Stomach (tissue), 4 donors: Measurements from ENCODE around the gene PLEKHG1.

ENCODE experiments used
- CTCF ChIP-seq, 7 experiments: fragments of 450-650 bp in 4 of 7; fragments of 200-600 bp in 3 of 7; sonication (generic) in 3 of 7; IDR thresholded peaks; one replicate each; pipeline ENCODE4 v1.5.1; 2016 to 2019; ENCODE audit warnings: antibody characterized with exemption in 7 of 7, control low read depth in 2 of 7, mild to moderate bottlenecking in 1 of 7
- EP300 ChIP-seq: sonication (generic); formaldehyde crosslinking; IDR thresholded peaks from one replicate; pipeline ENCODE4 v1.6.1; 2017; ENCODE audit warnings: antibody characterized with exemption
- POLR2AphosphoS5 ChIP-seq, 3 donors: sonication (generic); formaldehyde crosslinking; IDR thresholded peaks; one replicate each; pipeline ENCODE4 v1.6.1; 2016; ENCODE audit warnings: antibody characterized with exemption in 3 of 3

GRCh38 chr6:150567823-150568383, 31.8 kb upstream of the PLEKHG1 start:
- TF ChIP-seq CTCF (IDR thresholded peaks at IDR 0.05) (no peak), EP300 (no peak), POLR2AphosphoS5 (IDR thresholded peaks at IDR 0.05) (no peak)
